Measurements from ENCODE around the gene NFATC2IP. TPM values are rescaled to one million over a fixed set of nuclear protein-coding genes. Genes with fewer than 3 reads are reported as not detected.

The NFATC2IP gene
- total RNA-seq, 4 donors from 2014 or later = 26.4 to 65.3 (median 35.1) TPM

- DNase-seq (ENCODE audit: low spot score in 2 of 2) = no peak
- no peaks in the 10 kb centered on the region for H3K36me3 ChIP-seq
- TF ChIP-seq EP300 (IDR thresholded peaks at IDR 0.05) (no peak), CTCF (IDR thresholded peaks at IDR 0.05) (no peak), POLR2AphosphoS5 (IDR thresholded peaks at IDR 0.05) (no peak), POLR2A (IDR thresholded peaks at IDR 0.05) (no peak)
- no peak overlapping the region for H3K4me3 ChIP-seq
- H3K4me1 ChIP-seq = peaks cover 4% of the 10 kb centered on the region
- no peak overlapping the region for H3K27ac ChIP-seq
- 67% methylated on average over 8 of the region's 10 CpGs for WGBS
- no peaks in the 10 kb centered on the region for H3K9me3 ChIP-seq
- H3K27me3 ChIP-seq = no peaks in the 10 kb centered on the region
Measured at GRCh38 chr16:29007730-29008593, 57.2 kb downstream of the NFATC2IP start.

GRCh38 chr16:29009050-29009837 lies 58.5 kb downstream of the NFATC2IP start:
- Histone ChIP-seq H3K27ac (no peak overlapping the region), H3K4me1 (peaks cover 4% of the 10 kb centered on the region), H3K4me3 (no peak overlapping the region), H3K9me3 (no peaks in the 10 kb centered on the region), H3K27me3 (no peaks in the 10 kb centered on the region), H3K36me3 (no peaks in the 10 kb centered on the region)
- TF ChIP-seq POLR2A (IDR thresholded peaks at IDR 0.05) (no peak), POLR2AphosphoS5 (IDR thresholded peaks at IDR 0.05) (no peak), CTCF (IDR thresholded peaks at IDR 0.05) (no peak), EP300 (IDR thresholded peaks at IDR 0.05) (no peak)
- no peak for DNase-seq (ENCODE audit: low spot score in 2 of 2)
- 65% methylated on average over 14 of the region's 14 CpGs for WGBS

- no peak for DNase-seq (ENCODE audit: low spot score in 2 of 2)
- H3K27ac ChIP-seq = no peak overlapping the region
- H3K36me3 ChIP-seq = no peaks in the 10 kb centered on the region
- WGBS = 100% methylated on average over 2 of the region's 2 CpGs
- H3K27me3 ChIP-seq = no peaks in the 10 kb centered on the region
- peaks cover 4% of the 10 kb centered on the region for H3K4me1 ChIP-seq
- H3K9me3 ChIP-seq = no peaks in the 10 kb centered on the region
- TF ChIP-seq POLR2A (IDR thresholded peaks at IDR 0.05) = no peak
- no peak for TF ChIP-seq CTCF (IDR thresholded peaks at IDR 0.05)
- TF ChIP-seq POLR2AphosphoS5 (IDR thresholded peaks at IDR 0.05) = no peak
- TF ChIP-seq EP300 (IDR thresholded peaks at IDR 0.05) = no peak
- no peak overlapping the region for H3K4me3 ChIP-seq
Measured at GRCh38 chr16:29009838-29010166, 59.1 kb downstream of the NFATC2IP start.

GRCh38 chr16:29011112-29011511 lies 60.4 kb downstream of the NFATC2IP start:
- WGBS = 76% methylated on average over 8 of the region's 8 CpGs
- Histone ChIP-seq H3K27me3 (no peaks in the 10 kb centered on the region), H3K27ac (no peak overlapping the region), H3K4me3 (no peak overlapping the region), H3K36me3 (no peaks in the 10 kb centered on the region), H3K9me3 (no peaks in the 10 kb centered on the region), H3K4me1 (peaks cover 4% of the 10 kb centered on the region)
- no peak for DNase-seq (ENCODE audit: low spot score in 2 of 2)
- TF ChIP-seq POLR2A (IDR thresholded peaks at IDR 0.05) (no peak), POLR2AphosphoS5 (IDR thresholded peaks at IDR 0.05) (no peak), EP300 (IDR thresholded peaks at IDR 0.05) (no peak), CTCF (IDR thresholded peaks at IDR 0.05) (no peak)

- H3K4me1 ChIP-seq = peaks cover 4% of the 10 kb centered on the region
- WGBS = 82% methylated on average over 4 of the region's 4 CpGs
- no peak for DNase-seq (ENCODE audit: low spot score in 2 of 2)
- H3K9me3 ChIP-seq = no peaks in the 10 kb centered on the region
- H3K4me3 ChIP-seq = no peak overlapping the region
- H3K36me3 ChIP-seq = no peaks in the 10 kb centered on the region
- no peak for TF ChIP-seq CTCF (IDR thresholded peaks at IDR 0.05)
- TF ChIP-seq POLR2AphosphoS5 (IDR thresholded peaks at IDR 0.05) = no peak
- TF ChIP-seq EP300 (IDR thresholded peaks at IDR 0.05) = no peak
- TF ChIP-seq POLR2A (IDR thresholded peaks at IDR 0.05) = no peak
- H3K27me3 ChIP-seq = no peaks in the 10 kb centered on the region
- no peak overlapping the region for H3K27ac ChIP-seq
Measured at GRCh38 chr16:29011851-29012250, 61.1 kb downstream of the NFATC2IP start.

Data from suprapubic skin (tissue), 4 donors.